ENCODE results near the gene PTPRE. TPM values are rescaled to one million over a fixed set of nuclear protein-coding genes. Genes with fewer than 3 reads are reported as not detected.

The PTPRE gene
- total and polyA plus RNA-seq, 4 donors = 1.5 to 12.5 (median 3.7) TPM

DNA sequence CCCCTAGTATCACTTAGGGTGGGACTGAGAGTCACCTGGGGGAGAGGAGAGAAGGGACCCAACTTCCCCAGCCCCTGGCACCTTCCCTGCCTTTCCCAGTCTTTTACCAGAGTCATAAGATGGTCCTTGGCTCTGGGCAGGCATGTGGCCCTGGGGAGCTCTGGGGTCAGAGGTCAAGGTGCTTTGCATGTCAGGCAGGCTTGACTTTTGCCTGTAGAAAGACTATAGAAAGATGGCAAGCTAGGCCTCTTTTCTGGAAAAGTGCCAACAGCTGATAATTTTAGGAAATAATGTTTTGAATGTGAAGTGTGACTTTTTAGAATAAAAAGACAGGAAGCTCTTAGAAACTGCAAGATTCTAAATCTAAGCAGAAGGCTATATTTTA, 151.8 kb downstream of the PTPRE start:
- Histone ChIP-seq H3K4me1 (ENCODE audit: control insufficient read depth in 4 of 4, insufficient read depth in 4 of 4, low read length in 3 of 4) (peaks cover 0 to 3% (median 1%) of the 10 kb centered on the region in 4 donors), H3K27ac (ENCODE audit: low read depth in 1 of 2, low read length in 2 of 2) (no peak overlapping the region), H3K36me3 (ENCODE audit: control insufficient read depth in 4 of 4, insufficient read depth in 3 of 4, low read depth in 1 of 4, low read length in 3 of 4) (peaks cover 0 to 3% (median 1%) of the 10 kb centered on the region in 4 donors)

DNA sequence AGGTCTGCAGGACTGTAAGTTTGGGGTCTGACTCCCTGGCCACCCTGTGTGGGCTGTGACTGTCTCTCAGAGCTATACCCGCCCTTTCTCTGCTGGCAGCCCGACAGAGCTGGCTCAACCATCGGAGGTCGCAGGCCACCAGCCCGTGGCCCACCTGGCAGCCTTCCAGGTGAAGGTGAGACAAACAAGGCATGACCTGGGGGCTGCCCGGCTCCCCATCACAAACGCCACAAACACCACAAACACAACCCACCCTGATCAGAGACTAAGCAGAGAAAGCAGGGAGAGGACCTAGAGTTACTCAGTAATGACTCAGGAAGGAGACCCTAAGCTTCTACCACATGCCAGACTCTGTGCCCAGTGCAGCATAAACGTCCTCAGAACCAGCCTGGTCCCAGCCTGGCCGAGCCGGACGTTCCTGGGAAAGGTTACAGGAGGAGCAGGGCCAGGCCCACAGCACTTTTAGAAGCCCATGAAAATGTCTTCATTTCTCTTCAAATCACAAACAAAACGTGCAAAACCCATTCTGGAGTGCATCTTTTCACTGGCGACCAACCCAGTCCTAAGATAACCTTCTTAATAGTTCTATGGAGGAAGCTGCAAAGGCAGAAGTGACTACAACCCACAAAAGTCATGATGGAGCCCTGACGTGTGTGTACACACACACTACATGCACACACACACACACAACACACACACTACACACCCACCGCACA, 152.5 kb downstream of the PTPRE start:
- H3K36me3 ChIP-seq (ENCODE audit: control insufficient read depth in 4 of 4, insufficient read depth in 3 of 4, low read depth in 1 of 4, low read length in 3 of 4) = peaks cover 0 to 3% (median 1%) of the 10 kb centered on the region in 4 donors
- 80% methylated on average over 15 of the region's 15 CpGs for WGBS
- DNase-seq (ENCODE audit: low spot score) = no peak

More for the DNA sequence above, 151.8 kb downstream of the PTPRE start:
- H3K9me3 ChIP-seq (ENCODE audit: control insufficient read depth in 4 of 4, low read length in 3 of 4) = no peaks in the 10 kb centered on the region
- TF ChIP-seq, protein P1, sequence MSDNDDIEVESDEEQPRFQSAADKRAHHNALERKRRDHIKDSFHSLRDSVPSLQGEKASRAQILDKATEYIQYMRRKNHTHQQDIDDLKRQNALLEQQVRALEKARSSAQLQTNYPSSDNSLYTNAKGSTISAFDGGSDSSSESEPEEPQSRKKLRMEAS (IDR thresholded peaks at IDR 0.05) = no peak
- TF ChIP-seq JUND (IDR thresholded peaks at IDR 0.05) (no peak), TAF1 (conservative IDR thresholded peaks at IDR 0.05) (no peak)
- no peak overlapping the region for H3K9ac ChIP-seq (ENCODE audit: low read depth in 1 of 2, low read length in 2 of 2)
- no peak for DNase-seq (ENCODE audit: low spot score)
- peaks cover 0 to 3% (median under 1%) of the 10 kb centered on the region in 4 donors for H3K27me3 ChIP-seq (ENCODE audit: control insufficient read depth in 4 of 4, insufficient read depth in 4 of 4, low read length in 3 of 4)
- H3K4me3 ChIP-seq (ENCODE audit: low read depth in 1 of 3, low read length in 3 of 3) = no peak overlapping the region

More for the DNA sequence above, 152.5 kb downstream of the PTPRE start:
- Histone ChIP-seq H3K9ac (ENCODE audit: low read depth in 1 of 2, low read length in 2 of 2) (no peak overlapping the region), H3K4me3 (ENCODE audit: low read depth in 1 of 3, low read length in 3 of 3) (no peak overlapping the region), H3K9me3 (ENCODE audit: control insufficient read depth in 4 of 4, low read length in 3 of 4) (no peaks in the 10 kb centered on the region), H3K4me1 (ENCODE audit: control insufficient read depth in 4 of 4, insufficient read depth in 4 of 4, low read length in 3 of 4) (peaks cover 0 to 7% (median 1%) of the 10 kb centered on the region in 4 donors), H3K27me3 (ENCODE audit: control insufficient read depth in 4 of 4, insufficient read depth in 4 of 4, low read length in 3 of 4) (peaks cover 0 to 3% (median under 1%) of the 10 kb centered on the region in 4 donors), H3K27ac (ENCODE audit: low read depth in 1 of 2, low read length in 2 of 2) (no peak overlapping the region)
- no peak for TF ChIP-seq YY1 (IDR thresholded peaks at IDR 0.05)
- TF ChIP-seq SP1 (IDR thresholded peaks at IDR 0.05) = no peak
- TF ChIP-seq TAF1 (conservative IDR thresholded peaks at IDR 0.05) = no peak
- TF ChIP-seq, protein P1 (IDR thresholded peaks at IDR 0.05) = no peak
- no peak for TF ChIP-seq FOXA1 (IDR thresholded peaks at IDR 0.05)
- TF ChIP-seq HNF4A (conservative IDR thresholded peaks at IDR 0.05) = no peak
- no peak for TF ChIP-seq JUND (IDR thresholded peaks at IDR 0.05)
- no peak for TF ChIP-seq HNF4G (IDR thresholded peaks at IDR 0.05)
- TF ChIP-seq NR2F2 (IDR thresholded peaks at IDR 0.05) = no peak
- no peak for TF ChIP-seq FOXA2 (IDR thresholded peaks at IDR 0.05)
- TF ChIP-seq, protein P2, sequence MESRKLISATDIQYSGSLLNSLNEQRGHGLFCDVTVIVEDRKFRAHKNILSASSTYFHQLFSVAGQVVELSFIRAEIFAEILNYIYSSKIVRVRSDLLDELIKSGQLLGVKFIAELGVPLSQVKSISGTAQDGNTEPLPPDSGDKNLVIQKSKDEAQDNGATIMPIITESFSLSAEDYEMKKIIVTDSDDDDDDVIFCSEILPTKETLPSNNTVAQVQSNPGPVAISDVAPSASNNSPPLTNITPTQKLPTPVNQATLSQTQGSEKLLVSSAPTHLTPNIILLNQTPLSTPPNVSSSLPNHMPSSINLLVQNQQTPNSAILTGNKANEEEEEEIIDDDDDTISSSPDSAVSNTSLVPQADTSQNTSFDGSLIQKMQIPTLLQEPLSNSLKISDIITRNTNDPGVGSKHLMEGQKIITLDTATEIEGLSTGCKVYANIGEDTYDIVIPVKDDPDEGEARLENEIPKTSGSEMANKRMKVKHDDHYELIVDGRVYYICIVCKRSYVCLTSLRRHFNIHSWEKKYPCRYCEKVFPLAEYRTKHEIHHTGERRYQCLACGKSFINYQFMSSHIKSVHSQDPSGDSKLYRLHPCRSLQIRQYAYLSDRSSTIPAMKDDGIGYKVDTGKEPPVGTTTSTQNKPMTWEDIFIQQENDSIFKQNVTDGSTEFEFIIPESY (IDR thresholded peaks at IDR 0.05) = no peak
- TF ChIP-seq, protein P3, sequence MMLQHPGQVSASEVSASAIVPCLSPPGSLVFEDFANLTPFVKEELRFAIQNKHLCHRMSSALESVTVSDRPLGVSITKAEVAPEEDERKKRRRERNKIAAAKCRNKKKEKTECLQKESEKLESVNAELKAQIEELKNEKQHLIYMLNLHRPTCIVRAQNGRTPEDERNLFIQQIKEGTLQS (IDR thresholded peaks at IDR 0.05) = no peak
- TF ChIP-seq RAD21 (IDR thresholded peaks at IDR 0.05) = no peak
- TF ChIP-seq EGR1 (IDR thresholded peaks at IDR 0.05; ENCODE audit: low read depth in 2 of 2) = no peak
- TF ChIP-seq, protein P4, sequence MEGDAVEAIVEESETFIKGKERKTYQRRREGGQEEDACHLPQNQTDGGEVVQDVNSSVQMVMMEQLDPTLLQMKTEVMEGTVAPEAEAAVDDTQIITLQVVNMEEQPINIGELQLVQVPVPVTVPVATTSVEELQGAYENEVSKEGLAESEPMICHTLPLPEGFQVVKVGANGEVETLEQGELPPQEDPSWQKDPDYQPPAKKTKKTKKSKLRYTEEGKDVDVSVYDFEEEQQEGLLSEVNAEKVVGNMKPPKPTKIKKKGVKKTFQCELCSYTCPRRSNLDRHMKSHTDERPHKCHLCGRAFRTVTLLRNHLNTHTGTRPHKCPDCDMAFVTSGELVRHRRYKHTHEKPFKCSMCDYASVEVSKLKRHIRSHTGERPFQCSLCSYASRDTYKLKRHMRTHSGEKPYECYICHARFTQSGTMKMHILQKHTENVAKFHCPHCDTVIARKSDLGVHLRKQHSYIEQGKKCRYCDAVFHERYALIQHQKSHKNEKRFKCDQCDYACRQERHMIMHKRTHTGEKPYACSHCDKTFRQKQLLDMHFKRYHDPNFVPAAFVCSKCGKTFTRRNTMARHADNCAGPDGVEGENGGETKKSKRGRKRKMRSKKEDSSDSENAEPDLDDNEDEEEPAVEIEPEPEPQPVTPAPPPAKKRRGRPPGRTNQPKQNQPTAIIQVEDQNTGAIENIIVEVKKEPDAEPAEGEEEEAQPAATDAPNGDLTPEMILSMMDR (IDR thresholded peaks at IDR 0.05; ENCODE audit: low read depth, low read length, missing input control) = no peak
- TF ChIP-seq, protein P5, sequence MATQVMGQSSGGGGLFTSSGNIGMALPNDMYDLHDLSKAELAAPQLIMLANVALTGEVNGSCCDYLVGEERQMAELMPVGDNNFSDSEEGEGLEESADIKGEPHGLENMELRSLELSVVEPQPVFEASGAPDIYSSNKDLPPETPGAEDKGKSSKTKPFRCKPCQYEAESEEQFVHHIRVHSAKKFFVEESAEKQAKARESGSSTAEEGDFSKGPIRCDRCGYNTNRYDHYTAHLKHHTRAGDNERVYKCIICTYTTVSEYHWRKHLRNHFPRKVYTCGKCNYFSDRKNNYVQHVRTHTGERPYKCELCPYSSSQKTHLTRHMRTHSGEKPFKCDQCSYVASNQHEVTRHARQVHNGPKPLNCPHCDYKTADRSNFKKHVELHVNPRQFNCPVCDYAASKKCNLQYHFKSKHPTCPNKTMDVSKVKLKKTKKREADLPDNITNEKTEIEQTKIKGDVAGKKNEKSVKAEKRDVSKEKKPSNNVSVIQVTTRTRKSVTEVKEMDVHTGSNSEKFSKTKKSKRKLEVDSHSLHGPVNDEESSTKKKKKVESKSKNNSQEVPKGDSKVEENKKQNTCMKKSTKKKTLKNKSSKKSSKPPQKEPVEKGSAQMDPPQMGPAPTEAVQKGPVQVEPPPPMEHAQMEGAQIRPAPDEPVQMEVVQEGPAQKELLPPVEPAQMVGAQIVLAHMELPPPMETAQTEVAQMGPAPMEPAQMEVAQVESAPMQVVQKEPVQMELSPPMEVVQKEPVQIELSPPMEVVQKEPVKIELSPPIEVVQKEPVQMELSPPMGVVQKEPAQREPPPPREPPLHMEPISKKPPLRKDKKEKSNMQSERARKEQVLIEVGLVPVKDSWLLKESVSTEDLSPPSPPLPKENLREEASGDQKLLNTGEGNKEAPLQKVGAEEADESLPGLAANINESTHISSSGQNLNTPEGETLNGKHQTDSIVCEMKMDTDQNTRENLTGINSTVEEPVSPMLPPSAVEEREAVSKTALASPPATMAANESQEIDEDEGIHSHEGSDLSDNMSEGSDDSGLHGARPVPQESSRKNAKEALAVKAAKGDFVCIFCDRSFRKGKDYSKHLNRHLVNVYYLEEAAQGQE (IDR thresholded peaks at IDR 0.05) = no peak
- no peak for TF ChIP-seq GABPA (IDR thresholded peaks at IDR 0.05 in 1 of 2, conservative IDR thresholded peaks at IDR 0.05 in 1 of 2)

Measured in liver (tissue), 9 donors.